ENCODE measurements around the gene PLCL1. TPM values are rescaled to one million over a fixed set of nuclear protein-coding genes. Genes with fewer than 3 reads are reported as not detected.

PLCL1 gene
- total RNA-seq, 1 experiment from 2014 or later, result 0.07 TPM

DNA sequence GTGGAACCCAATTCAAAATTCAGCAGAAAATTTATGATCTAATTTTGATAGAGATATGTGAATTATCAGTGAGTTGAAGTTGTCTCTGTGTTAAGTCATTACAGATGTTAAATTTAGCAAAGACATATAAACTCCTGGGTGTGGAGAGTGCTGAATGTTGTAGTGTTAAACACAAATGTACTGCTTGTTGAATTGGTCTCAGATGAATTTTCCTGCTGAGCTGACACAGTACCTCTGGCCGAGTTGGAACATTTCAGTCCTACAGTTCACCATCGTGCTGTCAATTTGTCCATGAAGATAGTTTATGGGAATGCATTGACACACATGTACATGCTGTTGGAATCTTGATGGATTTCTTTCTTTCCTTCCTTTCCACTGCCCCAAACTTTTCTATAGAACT, 255.9 kb downstream of the PLCL1 start:
- DNase-seq (ENCODE audit: low spot score), result no peak
- POLR2A ChIA-PET, result no interaction called here
- H3K4me3 Mint-ChIP-seq, result no peak overlapping the region
- TF ChIP-seq TP53 (CRISPR knock-in tag; IDR thresholded peaks at IDR 0.05) (no peak), AFF4 (CRISPR knock-in tag; IDR thresholded peaks at IDR 0.05; ENCODE audit: borderline replicate concordance) (no peak), ETV6 (CRISPR knock-in tag; IDR thresholded peaks at IDR 0.05) (no peak), SP1 (CRISPR knock-in tag; conservative IDR thresholded peaks at IDR 0.05) (no peak), CBFB (CRISPR knock-in tag; IDR thresholded peaks at IDR 0.05; ENCODE audit: low read depth) (no peak)
- ATAC-seq, result no peak
- no peak overlapping the region for H3K27ac Mint-ChIP-seq
- H3K4me1 Mint-ChIP-seq, result peaks cover 8% of the 10 kb centered on the region; the same call in 1 of the 2 replicates
- no peaks in the 10 kb centered on the region for H3K36me3 Mint-ChIP-seq
- H3K27me3 Mint-ChIP-seq (ENCODE audit: low read depth), result no peaks in the 10 kb centered on the region
- CTCF ChIA-PET, result no interaction called here
- H3K9me3 Mint-ChIP-seq, result no peaks in the 10 kb centered on the region

DNA sequence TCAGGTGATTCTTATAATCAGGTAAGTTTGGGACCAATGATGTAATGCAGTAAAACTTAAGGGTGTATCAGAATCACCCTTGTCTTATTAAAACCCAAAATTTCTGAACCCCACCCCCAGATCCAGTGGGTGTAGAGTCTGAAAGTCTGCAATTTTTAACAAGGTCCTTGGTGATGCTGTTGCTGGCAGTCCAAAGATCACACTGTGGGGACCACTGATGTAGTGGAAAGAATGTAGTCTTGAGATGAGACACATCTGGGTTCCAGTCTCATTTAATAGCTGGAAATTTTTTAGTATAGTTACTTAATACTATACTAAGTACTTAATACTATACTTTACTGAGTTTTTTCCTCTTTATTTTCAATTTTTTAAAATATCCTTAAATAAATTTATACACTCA, 258.4 kb downstream of the PLCL1 start:
- ATAC-seq (no peak), DNase-seq (ENCODE audit: low spot score) (no peak)
- TF ChIP-seq ZNF263 (CRISPR knock-in tag; IDR thresholded peaks at IDR 0.05; ENCODE audit: low read depth), result no peak
- TF ChIP-seq, protein P1, sequence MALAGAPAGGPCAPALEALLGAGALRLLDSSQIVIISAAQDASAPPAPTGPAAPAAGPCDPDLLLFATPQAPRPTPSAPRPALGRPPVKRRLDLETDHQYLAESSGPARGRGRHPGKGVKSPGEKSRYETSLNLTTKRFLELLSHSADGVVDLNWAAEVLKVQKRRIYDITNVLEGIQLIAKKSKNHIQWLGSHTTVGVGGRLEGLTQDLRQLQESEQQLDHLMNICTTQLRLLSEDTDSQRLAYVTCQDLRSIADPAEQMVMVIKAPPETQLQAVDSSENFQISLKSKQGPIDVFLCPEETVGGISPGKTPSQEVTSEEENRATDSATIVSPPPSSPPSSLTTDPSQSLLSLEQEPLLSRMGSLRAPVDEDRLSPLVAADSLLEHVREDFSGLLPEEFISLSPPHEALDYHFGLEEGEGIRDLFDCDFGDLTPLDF (CRISPR knock-in tag; IDR thresholded peaks at IDR 0.05), result no peak
- no peak for TF ChIP-seq TP53 (CRISPR knock-in tag; IDR thresholded peaks at IDR 0.05)
- TF ChIP-seq IRF2 (CRISPR knock-in tag; IDR thresholded peaks at IDR 0.05; ENCODE audit: borderline replicate concordance, low read depth), result no peak
- no peak for TF ChIP-seq NFYB (CRISPR knock-in tag; conservative IDR thresholded peaks at IDR 0.05; ENCODE audit: low read depth)
- TF ChIP-seq ETV6 (CRISPR knock-in tag; IDR thresholded peaks at IDR 0.05), result no peak
- no peak for TF ChIP-seq HMGA2 (CRISPR knock-in tag; IDR thresholded peaks at IDR 0.05)
- no peak for TF ChIP-seq GRHL2 (CRISPR knock-in tag; IDR thresholded peaks at IDR 0.05; ENCODE audit: insufficient replicate concordance, severe bottlenecking)
- Mint-ChIP-seq H3K9me3 (no peaks in the 10 kb centered on the region), H3K4me3 (no peak overlapping the region), H3K36me3 (no peaks in the 10 kb centered on the region), H3K27me3 (ENCODE audit: low read depth) (no peaks in the 10 kb centered on the region), H3K27ac (no peak overlapping the region), H3K4me1 (peaks cover 10% of the 10 kb centered on the region; the same call in 1 of the 2 replicates)
- CTCF ChIA-PET, result no interaction called here
- POLR2A ChIA-PET, result no interaction called here

DNA sequence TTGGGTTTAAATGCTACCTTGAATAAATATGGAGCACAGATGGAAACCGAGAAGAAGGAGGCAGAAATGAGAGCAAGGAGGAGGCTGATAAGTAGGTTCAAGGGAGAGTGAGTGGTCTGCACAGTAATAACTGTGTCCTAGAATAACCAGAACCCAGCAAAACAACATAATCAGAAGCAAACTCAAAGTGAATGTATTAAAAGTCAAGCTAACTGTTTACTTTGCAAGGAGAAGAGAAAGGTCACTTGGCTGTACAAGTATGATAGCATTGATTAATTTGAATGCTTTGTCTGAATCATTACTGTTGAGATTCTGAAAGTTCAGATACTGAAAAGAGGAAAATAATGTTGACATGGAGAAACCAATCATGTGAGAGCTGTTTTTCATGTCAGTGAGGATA, 258.8 kb downstream of the PLCL1 start:
- H3K36me3 Mint-ChIP-seq, result no peaks in the 10 kb centered on the region
- H3K9me3 Mint-ChIP-seq, result no peaks in the 10 kb centered on the region
- POLR2A ChIA-PET, result no interaction called here
- H3K4me1 Mint-ChIP-seq, result peaks cover 10% of the 10 kb centered on the region; the same call in 1 of the 2 replicates
- no peak for TF ChIP-seq NFATC4 (CRISPR knock-in tag; IDR thresholded peaks at IDR 0.05)
- no peak for TF ChIP-seq ZNF232 (CRISPR knock-in tag; IDR thresholded peaks at IDR 0.05)
- TF ChIP-seq MYBL2 (CRISPR knock-in tag; IDR thresholded peaks at IDR 0.05), result no peak
- TF ChIP-seq ZNF416 (CRISPR knock-in tag; IDR thresholded peaks at IDR 0.05), result no peak
- H3K27ac Mint-ChIP-seq, result no peak overlapping the region
- no peaks in the 10 kb centered on the region for H3K27me3 Mint-ChIP-seq (ENCODE audit: low read depth)
- no peak overlapping the region for H3K4me3 Mint-ChIP-seq
- CTCF ChIA-PET, result interaction anchor here (1.7 to 2.1 kb wide), 2 partner anchors 8 to 65 kb away, joined by 4 to 6 read pairs; no protein-coding TSS in a partner anchor
- DNase-seq (ENCODE audit: low spot score) (no peak), ATAC-seq (no peak)

DNA sequence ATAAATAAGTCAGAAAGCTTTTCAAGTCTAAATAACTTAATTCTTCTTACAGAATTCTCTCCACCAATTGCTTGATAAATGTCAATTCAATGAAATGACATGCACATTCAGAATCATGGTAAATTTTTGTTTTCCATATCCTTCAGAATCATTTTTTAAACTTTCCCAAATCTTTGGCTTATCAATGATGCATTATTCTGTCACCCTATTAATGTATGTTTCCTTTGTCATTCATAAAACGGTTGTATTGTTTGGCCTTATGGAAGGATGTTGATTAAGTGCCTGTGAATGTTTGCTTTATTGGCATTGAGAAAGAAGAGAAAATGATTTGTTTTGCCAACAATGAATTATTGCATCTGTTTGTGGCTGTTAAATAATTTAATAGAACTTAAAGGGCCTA, 260.9 kb downstream of the PLCL1 start:
- CTCF ChIA-PET, result interaction anchor here (2.1 kb wide), 1 partner anchor 10 kb away, joined by 4 read pairs; no protein-coding TSS in a partner anchor
- no peak for ATAC-seq
- H3K27ac Mint-ChIP-seq, result no peak overlapping the region

More for the DNA sequence above, 260.9 kb downstream of the PLCL1 start:
- Mint-ChIP-seq H3K27me3 (ENCODE audit: low read depth) (no peaks in the 10 kb centered on the region), H3K9me3 (no peaks in the 10 kb centered on the region), H3K4me3 (no peak overlapping the region), H3K36me3 (no peaks in the 10 kb centered on the region), H3K4me1 (peaks cover 10% of the 10 kb centered on the region; the same call in 1 of the 2 replicates)
- no peak for DNase-seq (ENCODE audit: low spot score)
- no peak for TF ChIP-seq ATF6 (CRISPR knock-in tag; IDR thresholded peaks at IDR 0.05)
- no peak for TF ChIP-seq RORB (CRISPR knock-in tag; IDR thresholded peaks at IDR 0.05)
- no peak for TF ChIP-seq HMGA2 (CRISPR knock-in tag; IDR thresholded peaks at IDR 0.05)
- no peak for TF ChIP-seq ZBTB21 (CRISPR knock-in tag; IDR thresholded peaks at IDR 0.05; ENCODE audit: borderline replicate concordance)
- TF ChIP-seq, protein P2, sequence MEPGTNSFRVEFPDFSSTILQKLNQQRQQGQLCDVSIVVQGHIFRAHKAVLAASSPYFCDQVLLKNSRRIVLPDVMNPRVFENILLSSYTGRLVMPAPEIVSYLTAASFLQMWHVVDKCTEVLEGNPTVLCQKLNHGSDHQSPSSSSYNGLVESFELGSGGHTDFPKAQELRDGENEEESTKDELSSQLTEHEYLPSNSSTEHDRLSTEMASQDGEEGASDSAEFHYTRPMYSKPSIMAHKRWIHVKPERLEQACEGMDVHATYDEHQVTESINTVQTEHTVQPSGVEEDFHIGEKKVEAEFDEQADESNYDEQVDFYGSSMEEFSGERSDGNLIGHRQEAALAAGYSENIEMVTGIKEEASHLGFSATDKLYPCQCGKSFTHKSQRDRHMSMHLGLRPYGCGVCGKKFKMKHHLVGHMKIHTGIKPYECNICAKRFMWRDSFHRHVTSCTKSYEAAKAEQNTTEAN (CRISPR knock-in tag; IDR thresholded peaks at IDR 0.05), result no peak
- POLR2A ChIA-PET, result no interaction called here

Measured in WTC11 (cell line).